IPS-11a (cell line): ENCODE results near the gene HMX2.
A peak's percentile ranks its signal among the peaks of the same experiment; 100 is the strongest.

Source experiments
- H3K4me3 ChIP-seq: one replicate; pipeline ENCODE4 v1.5.1; 2013; ENCODE audit warnings: low read depth, low read length, control low read depth

HMX2 gene

GRCh38 chr10:123147635-123148413, at the start of gene HMX2:
Gene HMX2 (plus strand): TSS chr10:123148136. CDS start chr10:123148379, 243 bp downstream.
- H3K4me3 ChIP-seq, result peak within 1 kb of the TSS; percentile 17

GRCh38 chr10:123100030-123100762, 47.7 kb upstream of the HMX2 start:
- H3K4me3 ChIP-seq, result no peak overlapping the region

GRCh38 chr10:123101872-123102271, 46.1 kb upstream of the HMX2 start:
- H3K4me3 ChIP-seq, result no peak overlapping the region

- H3K4me3 ChIP-seq, result no peak overlapping the region
Measured at GRCh38 chr10:123102673-123103072, 45.3 kb upstream of the HMX2 start.

GRCh38 chr10:123103944-123104343, 44.0 kb upstream of the HMX2 start:
- H3K4me3 ChIP-seq, result no peak overlapping the region

- H3K4me3 ChIP-seq, result no peak overlapping the region
Measured at GRCh38 chr10:123109466-123109865, 38.5 kb upstream of the HMX2 start.

GRCh38 chr10:123117644-123118417, 30.1 kb upstream of the HMX2 start:
- no peak overlapping the region for H3K4me3 ChIP-seq

GRCh38 chr10:123119081-123119480, 28.9 kb upstream of the HMX2 start:
- H3K4me3 ChIP-seq, result no peak overlapping the region

GRCh38 chr10:123126246-123126645, 21.7 kb upstream of the HMX2 start:
- H3K4me3 ChIP-seq, result no peak overlapping the region

GRCh38 chr10:123129618-123130271, 18.2 kb upstream of the HMX2 start:
- H3K4me3 ChIP-seq, result no peak overlapping the region

GRCh38 chr10:123132576-123133477, 15.1 kb upstream of the HMX2 start:
- H3K4me3 ChIP-seq, result peak overlapping the region; percentile 25

- no peak overlapping the region for H3K4me3 ChIP-seq
Measured at GRCh38 chr10:123133541-123134342, 14.2 kb upstream of the HMX2 start.

- no peak overlapping the region for H3K4me3 ChIP-seq
Measured at GRCh38 chr10:123134343-123134914, 13.5 kb upstream of the HMX2 start.

GRCh38 chr10:123134915-123135414, 13.0 kb upstream of the HMX2 start:
- no peak overlapping the region for H3K4me3 ChIP-seq

GRCh38 chr10:123135415-123136141, 12.4 kb upstream of the HMX2 start, which contains the start of gene HMX3:
Gene HMX3 (plus strand): TSS chr10:123135970. CDS start chr10:123136051, 81 bp downstream.
- peak within 1 kb of the TSS; percentile 10 for H3K4me3 ChIP-seq

GRCh38 chr10:123136221-123136805, 11.6 kb upstream of the HMX2 start:
- H3K4me3 ChIP-seq, result no peak overlapping the region
